Measurements from ENCODE around the gene RNF103.

RNF103 gene

DNA sequence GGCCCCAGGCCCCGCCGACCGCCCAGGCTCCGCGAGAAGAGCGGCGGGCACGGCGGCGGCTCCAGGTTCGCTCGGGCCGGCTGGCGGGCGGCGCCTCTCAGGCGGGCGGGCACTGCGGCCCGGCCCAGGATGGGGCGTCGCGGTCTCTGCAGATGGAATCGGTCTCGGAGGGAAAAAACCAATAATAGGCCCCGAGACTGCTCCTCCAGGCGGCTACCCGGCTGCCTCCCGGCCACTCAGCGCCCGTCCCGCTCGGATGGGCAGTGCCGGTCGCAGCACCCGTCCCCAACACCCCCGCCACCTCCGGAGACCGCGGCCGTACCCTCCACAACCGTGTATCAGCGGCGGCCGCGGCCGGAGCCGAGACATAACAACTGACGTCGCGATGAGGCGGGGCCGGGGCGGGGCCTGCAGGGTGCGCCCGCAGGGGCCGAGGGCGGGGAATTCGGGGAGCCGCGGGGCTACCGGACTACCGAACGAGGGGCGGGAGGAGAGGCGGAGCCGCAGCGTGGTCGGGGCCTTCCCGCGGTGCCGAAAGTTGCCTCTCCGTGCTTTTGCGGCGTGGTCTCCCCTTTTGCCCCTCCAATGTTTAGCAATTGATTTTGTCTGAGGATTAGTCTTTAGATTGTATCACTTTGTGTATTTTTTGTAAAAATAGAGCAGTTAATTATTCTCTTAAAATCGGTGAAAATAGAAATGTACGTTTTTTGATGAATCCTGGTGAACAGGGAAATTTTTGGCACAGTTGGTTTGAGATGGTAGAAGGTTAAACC, at the start of gene RNF103:
Gene RNF103, minus strand, starts transcription at position 372 of the 773 bp plus-strand sequence. CDS start 979 bp downstream, outside the sequence.
- Histone ChIP-seq H3K9me2 (replicated peaks; ENCODE audit: insufficient read depth, low read length) (no peaks in the 10 kb centered on the region), H3K4me1 (ENCODE audit: low read length) (peaks cover 16% of the 10 kb centered on the region), H3K36me3 (replicated peaks; ENCODE audit: insufficient read depth, low read length) (no peaks in the 10 kb centered on the region; the same call in 1 of the 2 replicates), H3K9me3 (replicated peaks; ENCODE audit: insufficient read depth, low read length) (no peaks in the 10 kb centered on the region), H3K27ac (ENCODE audit: low read length) (peak within 1 kb of the TSS; percentile 92), H3K79me2 (ENCODE audit: low read length) (peaks cover 42% of the 10 kb centered on the region), H3F3A (ENCODE audit: insufficient read depth, low read length) (peaks cover 24% of the 10 kb centered on the region), H2AFZ (ENCODE audit: low read length) (peak within 1 kb of the TSS; percentile 80), H3K27me3 (replicated peaks; ENCODE audit: insufficient read depth, low read length) (no peaks in the 10 kb centered on the region), H3K4me3 (ENCODE audit: low read length) (peak within 1 kb of the TSS; percentile 72), H3K9ac (ENCODE audit: low read length) (peak within 1 kb of the TSS; percentile 90), H4K20me1 (ENCODE audit: insufficient read depth, low read length) (no peaks in the 10 kb centered on the region), H3K4me2 (ENCODE audit: low read depth, low read length) (peak within 1 kb of the TSS; percentile 83)
- peak; percentile 96 for DNase-seq
- TF ChIP-seq EZH2 (optimal IDR thresholded peaks at IDR 0.05; ENCODE audit: low read depth, low read length) (no peak), EZH2phosphoT487 (IDR thresholded peaks at IDR 0.05; ENCODE audit: low read length) (no peak)
- TF ChIP-seq, protein P1, sequence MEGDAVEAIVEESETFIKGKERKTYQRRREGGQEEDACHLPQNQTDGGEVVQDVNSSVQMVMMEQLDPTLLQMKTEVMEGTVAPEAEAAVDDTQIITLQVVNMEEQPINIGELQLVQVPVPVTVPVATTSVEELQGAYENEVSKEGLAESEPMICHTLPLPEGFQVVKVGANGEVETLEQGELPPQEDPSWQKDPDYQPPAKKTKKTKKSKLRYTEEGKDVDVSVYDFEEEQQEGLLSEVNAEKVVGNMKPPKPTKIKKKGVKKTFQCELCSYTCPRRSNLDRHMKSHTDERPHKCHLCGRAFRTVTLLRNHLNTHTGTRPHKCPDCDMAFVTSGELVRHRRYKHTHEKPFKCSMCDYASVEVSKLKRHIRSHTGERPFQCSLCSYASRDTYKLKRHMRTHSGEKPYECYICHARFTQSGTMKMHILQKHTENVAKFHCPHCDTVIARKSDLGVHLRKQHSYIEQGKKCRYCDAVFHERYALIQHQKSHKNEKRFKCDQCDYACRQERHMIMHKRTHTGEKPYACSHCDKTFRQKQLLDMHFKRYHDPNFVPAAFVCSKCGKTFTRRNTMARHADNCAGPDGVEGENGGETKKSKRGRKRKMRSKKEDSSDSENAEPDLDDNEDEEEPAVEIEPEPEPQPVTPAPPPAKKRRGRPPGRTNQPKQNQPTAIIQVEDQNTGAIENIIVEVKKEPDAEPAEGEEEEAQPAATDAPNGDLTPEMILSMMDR (IDR thresholded peaks at IDR 0.05; ENCODE audit: low read length): no peak

GRCh38 chr2:86673011-86673410, 49.3 kb upstream of the RNF103 start:
- Histone ChIP-seq H2AFZ (ENCODE audit: low read length) (no peak overlapping the region), H3K79me2 (ENCODE audit: low read length) (no peaks in the 10 kb centered on the region), H3K9ac (ENCODE audit: low read length) (no peak overlapping the region), H3K4me2 (ENCODE audit: low read depth, low read length) (no peak overlapping the region), H3K4me1 (ENCODE audit: low read length) (no peaks in the 10 kb centered on the region), H3K4me3 (ENCODE audit: low read length) (no peak overlapping the region), H3K9me3 (replicated peaks; ENCODE audit: insufficient read depth, low read length) (no peaks in the 10 kb centered on the region), H3K27me3 (replicated peaks; ENCODE audit: insufficient read depth, low read length) (no peaks in the 10 kb centered on the region), H3K36me3 (replicated peaks; ENCODE audit: insufficient read depth, low read length) (no peaks in the 10 kb centered on the region), H4K20me1 (ENCODE audit: insufficient read depth, low read length) (no peaks in the 10 kb centered on the region), H3F3A (ENCODE audit: insufficient read depth, low read length) (no peaks in the 10 kb centered on the region), H3K27ac (ENCODE audit: low read length) (no peak overlapping the region), H3K9me2 (replicated peaks; ENCODE audit: insufficient read depth, low read length) (no peaks in the 10 kb centered on the region)
- TF ChIP-seq, protein P1 (IDR thresholded peaks at IDR 0.05; ENCODE audit: low read length): no peak
- no peak for TF ChIP-seq EZH2 (optimal IDR thresholded peaks at IDR 0.05; ENCODE audit: low read depth, low read length)
- TF ChIP-seq EZH2phosphoT487 (IDR thresholded peaks at IDR 0.05; ENCODE audit: low read length): no peak
- DNase-seq: no peak

DNA sequence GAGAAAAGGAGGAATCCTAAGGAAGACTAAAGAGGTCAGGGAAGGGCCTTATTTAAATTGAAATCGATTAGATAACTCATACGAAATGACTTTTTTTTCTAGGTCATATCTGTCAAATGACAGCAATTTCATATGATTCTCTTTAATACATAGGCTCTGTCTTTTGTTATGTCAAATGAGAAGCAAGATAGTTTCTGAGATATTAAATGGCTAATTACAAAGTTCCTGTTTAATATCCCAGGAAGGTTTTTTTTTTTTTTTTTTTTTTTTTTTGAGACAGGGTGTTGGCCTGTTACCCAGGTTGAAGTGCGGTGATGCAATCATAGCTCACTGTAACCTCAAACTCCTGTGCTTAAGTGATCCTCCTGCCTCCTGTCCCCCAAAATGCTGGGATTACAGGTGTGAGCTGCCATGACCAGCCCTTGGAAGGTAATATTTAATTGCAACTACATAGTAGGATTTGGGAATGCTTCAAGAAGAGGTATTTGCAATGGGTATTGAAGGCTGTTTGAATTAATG, 48.4 kb upstream of the RNF103 start:
- no peak for DNase-seq
- Histone ChIP-seq H4K20me1 (ENCODE audit: insufficient read depth, low read length) (no peaks in the 10 kb centered on the region), H3K79me2 (ENCODE audit: low read length) (no peaks in the 10 kb centered on the region), H3K27me3 (replicated peaks; ENCODE audit: insufficient read depth, low read length) (no peaks in the 10 kb centered on the region), H3K4me1 (ENCODE audit: low read length) (no peaks in the 10 kb centered on the region), H3F3A (ENCODE audit: insufficient read depth, low read length) (no peaks in the 10 kb centered on the region), H3K9me2 (replicated peaks; ENCODE audit: insufficient read depth, low read length) (no peaks in the 10 kb centered on the region), H3K4me3 (ENCODE audit: low read length) (no peak overlapping the region), H3K4me2 (ENCODE audit: low read depth, low read length) (no peak overlapping the region), H3K27ac (ENCODE audit: low read length) (no peak overlapping the region), H3K36me3 (replicated peaks; ENCODE audit: insufficient read depth, low read length) (no peaks in the 10 kb centered on the region), H3K9ac (ENCODE audit: low read length) (no peak overlapping the region), H3K9me3 (replicated peaks; ENCODE audit: insufficient read depth, low read length) (no peaks in the 10 kb centered on the region), H2AFZ (ENCODE audit: low read length) (no peak overlapping the region)
- TF ChIP-seq EZH2 (optimal IDR thresholded peaks at IDR 0.05; ENCODE audit: low read depth, low read length) (no peak), EZH2phosphoT487 (IDR thresholded peaks at IDR 0.05; ENCODE audit: low read length) (no peak)
- TF ChIP-seq, protein P1 (IDR thresholded peaks at IDR 0.05; ENCODE audit: low read length): no peak
